ENCODE measurements around the gene SLC35A3. TPM values are rescaled to one million over a fixed set of nuclear protein-coding genes. Genes with fewer than 3 reads are reported as not detected.

The SLC35A3 gene
- total and polyA plus RNA-seq, 10 of the 15 experiments (the other 5 are each of a cell fraction or from before 2014, with no cell fraction given) = 3.6 to 24.3 (median 15.4) TPM

- 0 out of 2 replicates have a peak, but pooled peaks have one; percentile 66 for TF ChIP-seq NKRF (conservative IDR thresholded peaks at IDR 0.05)
- TF ChIP-seq FOXM1 (IDR thresholded peaks at IDR 0.05; ENCODE audit: low read depth, low read length) = 0 out of 2 replicates have a peak, but pooled peaks have one; percentile 15
- TF ChIP-seq ZBTB40 (IDR thresholded peaks at IDR 0.05; ENCODE audit: borderline replicate concordance) = peak; percentile 39; the same call in 1 of the 2 replicates
- TF ChIP-seq SKIL (IDR thresholded peaks at IDR 0.05; ENCODE audit: low read depth, poor library complexity, severe bottlenecking) = peak; percentile 62
- no peak for TF ChIP-seq ZBTB11 (CRISPR knock-in tag; IDR thresholded peaks at IDR 0.05)
- TF ChIP-seq YBX1 (IDR thresholded peaks at IDR 0.05) = no peak
Observed at GRCh38 chr1:100037656-100037926, 67.8 kb downstream of the SLC35A3 start (continued).
